WTC11 (cell line): ENCODE results near the gene KIAA2012. TPM values are rescaled to one million over a fixed set of nuclear protein-coding genes. Genes with fewer than 3 reads are reported as not detected.

Experiments used
- ATAC-seq: fragments of 200-7000 bp; cut with Tn5 transposase; 2 replicates; pipeline ENCODE4 v1.10.0; 2021; ENCODE audit warnings: mild to moderate bottlenecking, moderate library complexity
- CTCF ChIA-PET: fragments of 300-600 bp; sonication (Branson Sonifier 250); formaldehyde crosslinking; loops from one replicate; lab custom pipeline; 2021; ENCODE audit warnings: antibody characterized with exemption; lab: Charles Lee
- POLR2A ChIA-PET: fragments of 350-600 bp; sonication (Branson Sonifier 250); formaldehyde crosslinking; loops from one replicate; lab custom pipeline; 2021; ENCODE audit warnings: antibody characterized with exemption; lab: Charles Lee
- DNase-seq: peaks from one replicate; pipeline ENCODE4 v3.0.0; 2021; ENCODE audit warnings: low spot score
- H3K27ac Mint-ChIP-seq: 2 replicates; pipeline ENCODE4 v1.8.0; 2021; ENCODE audit warnings: mixed read lengths
- H3K27me3 Mint-ChIP-seq: 2 replicates; pipeline ENCODE4 v1.8.0; 2021; ENCODE audit warnings: low read depth, mild to moderate bottlenecking, moderate library complexity, mixed read lengths
- H3K36me3 Mint-ChIP-seq: 2 replicates; pipeline ENCODE4 v1.8.0; 2021; ENCODE audit warnings: mixed read lengths
- H3K4me1 Mint-ChIP-seq: 2 replicates; pipeline ENCODE4 v1.8.0; 2022; ENCODE audit warnings: mixed read lengths
- H3K4me3 Mint-ChIP-seq: 2 replicates; pipeline ENCODE4 v1.8.0; 2021; ENCODE audit warnings: mild to moderate bottlenecking, moderate library complexity, mixed read lengths
- H3K9me3 Mint-ChIP-seq: 2 replicates; pipeline ENCODE4 v1.8.0; 2021; ENCODE audit warnings: mixed read lengths
- CTCF ChIP-seq: fragments of 200-600 bp; IDR thresholded peaks from 2 replicates; pipeline ENCODE4 v1.8.0; 2022; ENCODE audit warnings: antibody characterized with exemption
- ETV6 ChIP-seq: sonication (generic); formaldehyde crosslinking; IDR thresholded peaks from 2 replicates; pipeline ENCODE4 v1.8.1; 2022; ENCODE audit warnings: mild to moderate bottlenecking, missing genetic modification reagents
- FOXJ3 ChIP-seq: sonication (generic); formaldehyde crosslinking; IDR thresholded peaks from 2 replicates; pipeline ENCODE4 v1.9.0; 2021; ENCODE audit warnings: missing genetic modification reagents, mild to moderate bottlenecking, borderline replicate concordance
- GRHL2 ChIP-seq: fragments of 250-450 bp; sonication (Bioruptor Pico); IDR thresholded peaks from 2 replicates; pipeline ENCODE4 v1.8.0; 2022; ENCODE audit warnings: mild to moderate bottlenecking, moderate library complexity; ENCODE audit not compliant: insufficient replicate concordance, severe bottlenecking
- IRF1 ChIP-seq: sonication (generic); formaldehyde crosslinking; IDR thresholded peaks from 2 replicates; pipeline ENCODE4 v1.8.0; 2023; ENCODE audit warnings: missing genetic modification reagents
- MXD4 ChIP-seq: fragments of 250-450 bp; sonication (Bioruptor Pico); IDR thresholded peaks from 2 replicates; pipeline ENCODE4 v1.8.0; 2021; ENCODE audit warnings: mild to moderate bottlenecking, moderate library complexity, borderline replicate concordance
- NFE2L1 ChIP-seq: sonication (generic); formaldehyde crosslinking; IDR thresholded peaks from 2 replicates; pipeline ENCODE4 v1.8.1; 2023; ENCODE audit warnings: missing genetic modification reagents
- OVOL2 ChIP-seq: fragments of 250-450 bp; sonication (Bioruptor Pico); IDR thresholded peaks from 2 replicates; pipeline ENCODE4 v1.9.0; 2021; ENCODE audit warnings: mild to moderate bottlenecking, borderline replicate concordance
- PRRX2 ChIP-seq: fragments of 250-450 bp; sonication (Bioruptor Pico); IDR thresholded peaks from 2 replicates; pipeline ENCODE4 v1.8.0; 2021; ENCODE audit warnings: mild to moderate bottlenecking
- SP1 ChIP-seq: sonication (generic); formaldehyde crosslinking; conservative IDR thresholded peaks from 2 replicates; pipeline ENCODE4 v1.8.1; 2022; ENCODE audit warnings: missing genetic modification reagents
- STAT6 ChIP-seq: sonication (generic); formaldehyde crosslinking; conservative IDR thresholded peaks from 2 replicates; pipeline ENCODE4 v1.8.1; 2023; ENCODE audit warnings: mild to moderate bottlenecking, low read depth, missing genetic modification reagents, moderate library complexity
- TCF7 ChIP-seq: sonication (generic); formaldehyde crosslinking; IDR thresholded peaks from 2 replicates; pipeline ENCODE4 v1.8.0; 2022; ENCODE audit warnings: mild to moderate bottlenecking, low read depth, missing genetic modification reagents, moderate library complexity
- ZBTB21 ChIP-seq: sonication (generic); formaldehyde crosslinking; IDR thresholded peaks from 2 replicates; pipeline ENCODE4 v1.8.1; 2023; ENCODE audit warnings: mild to moderate bottlenecking, missing genetic modification reagents, borderline replicate concordance
- ZBTB43 ChIP-seq: sonication (generic); formaldehyde crosslinking; IDR thresholded peaks from 2 replicates; pipeline ENCODE4 v1.8.1; 2023; ENCODE audit warnings: mild to moderate bottlenecking, missing genetic modification reagents
- ZMAT4 ChIP-seq: fragments of 250-450 bp; sonication (Bioruptor Pico); IDR thresholded peaks from 2 replicates; pipeline ENCODE4 v1.9.0; 2021; ENCODE audit warnings: mild to moderate bottlenecking
- ZNF138 ChIP-seq: sonication (generic); formaldehyde crosslinking; conservative IDR thresholded peaks from 2 replicates; pipeline ENCODE4 v1.8.1; 2022; ENCODE audit warnings: mild to moderate bottlenecking, moderate library complexity, missing genetic modification reagents
- ZNF263 ChIP-seq: sonication (generic); formaldehyde crosslinking; IDR thresholded peaks from 2 replicates; pipeline ENCODE4 v1.8.1; 2022; ENCODE audit warnings: low read depth, mild to moderate bottlenecking, moderate library complexity, missing genetic modification reagents
- ZNF532 ChIP-seq: fragments of 250-450 bp; sonication (Bioruptor Pico); IDR thresholded peaks from 2 replicates; pipeline ENCODE4 v1.9.0; 2021; ENCODE audit warnings: mild to moderate bottlenecking, borderline replicate concordance
- ZNF671 ChIP-seq: fragments of 250-450 bp; sonication (Bioruptor Pico); IDR thresholded peaks from 2 replicates; pipeline ENCODE4 v1.8.0; 2021; ENCODE audit warnings: mild to moderate bottlenecking
- ZSCAN18 ChIP-seq: fragments of 250-450 bp; sonication (Bioruptor Pico); IDR thresholded peaks from 2 replicates; pipeline ENCODE4 v2.1.2; 2022; ENCODE audit warnings: mild to moderate bottlenecking, moderate library complexity
- total RNA-seq: library from RNA; stranded (reverse); gene quantifications from 3 replicates; pipeline ENCODE4 v1.2.3, GENCODE V29; 2021

Gene KIAA2012
- total RNA-seq, 1 experiment from 2014 or later = not detected

- no peak for TF ChIP-seq PRRX2
- TF ChIP-seq NFE2L1 (CRISPR knock-in tag) = no peak
- TF ChIP-seq STAT6 = no peak
- no peak for TF ChIP-seq ZNF138 (CRISPR knock-in tag)
- no peak for TF ChIP-seq ZMAT4
- no peak for TF ChIP-seq ZNF671 (CRISPR knock-in tag)
- TF ChIP-seq TCF7 = no peak
- TF ChIP-seq GRHL2 (CRISPR knock-in tag) = no peak
- no peak for TF ChIP-seq MXD4 (CRISPR knock-in tag)
- no peak for TF ChIP-seq ETV6
- TF ChIP-seq ZNF263 (CRISPR knock-in tag) = no peak
- TF ChIP-seq FOXJ3 (CRISPR knock-in tag) = no peak
- no peak for TF ChIP-seq ZSCAN18 (CRISPR knock-in tag)
Observed at GRCh38 chr2:202025816-202026215, 47.2 kb upstream of the KIAA2012 start (continued).

GRCh38 chr2:202026507-202026906 is 46.5 kb upstream of the KIAA2012 start:
- CTCF ChIA-PET = interaction anchor here (1.0 kb wide), 1 partner anchor 166 kb away, joined by 3 read pairs; no protein-coding TSS in a partner anchor
- Mint-ChIP-seq H3K4me3 (no peak overlapping the region), H3K27me3 (peaks cover 73% of the 10 kb centered on the region)

More at GRCh38 chr2:202026507-202026906, 46.5 kb upstream of the KIAA2012 start:
- POLR2A ChIA-PET = interaction anchor here (1.5 kb wide), 1 partner anchor 30 kb away, joined by 5 read pairs; no protein-coding TSS in a partner anchor
- no peak for ATAC-seq
- no peaks in the 10 kb centered on the region for H3K9me3 Mint-ChIP-seq
- peaks cover 75% of the 10 kb centered on the region for H3K4me1 Mint-ChIP-seq
- no peaks in the 10 kb centered on the region for H3K36me3 Mint-ChIP-seq
- H3K27ac Mint-ChIP-seq = 0 out of 2 replicates have a peak overlapping the region, but pooled peaks have one; percentile 9
- TF ChIP-seq ZBTB21 (CRISPR knock-in tag) = no peak
- TF ChIP-seq IRF1 (CRISPR knock-in tag) = no peak
- no peak for TF ChIP-seq ZNF532 (CRISPR knock-in tag)
- TF ChIP-seq SP1 (CRISPR knock-in tag) = no peak
- TF ChIP-seq ZBTB43 = no peak
- no peak for TF ChIP-seq CTCF
- no peak for TF ChIP-seq FOXJ3 (CRISPR knock-in tag)
- no peak for TF ChIP-seq OVOL2
- no peak for DNase-seq
